ENCODE measurements around the gene PRAC1. TPM values are rescaled to one million over a fixed set of nuclear protein-coding genes. Genes with fewer than 3 reads are reported as not detected.

PRAC1 gene
- total RNA-seq, 1 experiment from 2014 or later, result not detected

- no peaks in the 10 kb centered on the region for H3K9me2 ChIP-seq (ENCODE audit: insufficient read depth)
- H3F3A ChIP-seq (ENCODE audit: insufficient read depth, low read depth), result no peaks in the 10 kb centered on the region
- no peaks in the 10 kb centered on the region for H3K9me3 ChIP-seq (ENCODE audit: insufficient read depth, low read depth)
- intact Hi-C loops (cut with micrococcal nuclease; ENCODE audit: unreplicated experiment), result no loop called here
- CTCF ChIA-PET, result interaction anchor here (0.7 kb wide), 1 partner anchor 196 kb away, joined by 3 read pairs; no protein-coding TSS in a partner anchor
- no peaks in the 10 kb centered on the region for H3K79me2 ChIP-seq (ENCODE audit: low read depth)
- no peaks in the 10 kb centered on the region for H3K36me3 ChIP-seq (ENCODE audit: low read depth)
- no peak overlapping the region for H3K4me2 ChIP-seq
- TF ChIP-seq CTCF (conservative IDR thresholded peaks at IDR 0.05) (no peak), EZH2 (IDR thresholded peaks at IDR 0.05; ENCODE audit: low read depth) (no peak)
- H2AFZ ChIP-seq, result no peak overlapping the region
- peaks cover 13% of the 10 kb centered on the region; the same call in 1 of the 2 replicates for H3K27me3 ChIP-seq (ENCODE audit: insufficient read depth, low read depth)
- H4K20me1 ChIP-seq (ENCODE audit: insufficient read depth), result no peaks in the 10 kb centered on the region
- POLR2A ChIA-PET (ENCODE audit: unreplicated experiment), result no interaction called here
- no peak overlapping the region for H3K27ac ChIP-seq
- H3K4me1 ChIP-seq (replicated peaks; ENCODE audit: insufficient read depth), result no peaks in the 10 kb centered on the region
- no TSS peak for BruUV-seq (replicated peaks)
- no peak overlapping the region for H3K4me3 ChIP-seq
- DNase-seq, result no peak
Observed at GRCh38 chr17:48693178-48693577, 29.1 kb downstream of the PRAC1 start.

GRCh38 chr17:48692049-48692448 lies 30.3 kb downstream of the PRAC1 start:
- Histone ChIP-seq H3K36me3 (ENCODE audit: low read depth) (no peaks in the 10 kb centered on the region), H3K79me2 (ENCODE audit: low read depth) (no peaks in the 10 kb centered on the region), H3F3A (ENCODE audit: insufficient read depth, low read depth) (no peaks in the 10 kb centered on the region), H3K9me2 (ENCODE audit: insufficient read depth) (no peaks in the 10 kb centered on the region), H3K4me2 (no peak overlapping the region), H2AFZ (no peak overlapping the region), H3K27ac (no peak overlapping the region), H3K4me3 (no peak overlapping the region), H3K4me1 (replicated peaks; ENCODE audit: insufficient read depth) (no peaks in the 10 kb centered on the region), H3K9me3 (ENCODE audit: insufficient read depth, low read depth) (no peaks in the 10 kb centered on the region), H4K20me1 (ENCODE audit: insufficient read depth) (no peaks in the 10 kb centered on the region), H3K27me3 (ENCODE audit: insufficient read depth, low read depth) (peaks cover 13% of the 10 kb centered on the region; the same call in 1 of the 2 replicates)
- no peak for DNase-seq
- intact Hi-C loops (cut with micrococcal nuclease; ENCODE audit: unreplicated experiment), result no loop called here
- ChIA-PET CTCF (no interaction called here), POLR2A (ENCODE audit: unreplicated experiment) (no interaction called here)
- no TSS peak for BruUV-seq (replicated peaks)
- no peak for TF ChIP-seq EZH2 (IDR thresholded peaks at IDR 0.05; ENCODE audit: low read depth)
- no peak for TF ChIP-seq CTCF (conservative IDR thresholded peaks at IDR 0.05)

GRCh38 chr17:48690655-48691054 lies 31.7 kb downstream of the PRAC1 start:
- POLR2A ChIA-PET (ENCODE audit: unreplicated experiment), result no interaction called here

More at GRCh38 chr17:48690655-48691054, 31.7 kb downstream of the PRAC1 start:
- no peaks in the 10 kb centered on the region for H3K36me3 ChIP-seq (ENCODE audit: low read depth)
- BruUV-seq (replicated peaks), result no TSS peak
- no peaks in the 10 kb centered on the region for H3K4me1 ChIP-seq (replicated peaks; ENCODE audit: insufficient read depth)
- peaks cover 13% of the 10 kb centered on the region; the same call in 1 of the 2 replicates for H3K27me3 ChIP-seq (ENCODE audit: insufficient read depth, low read depth)
- no peaks in the 10 kb centered on the region for H3K79me2 ChIP-seq (ENCODE audit: low read depth)
- no peak overlapping the region for H2AFZ ChIP-seq
- no peak for TF ChIP-seq EZH2 (IDR thresholded peaks at IDR 0.05; ENCODE audit: low read depth)
- TF ChIP-seq CTCF (conservative IDR thresholded peaks at IDR 0.05), result no peak
- H4K20me1 ChIP-seq (ENCODE audit: insufficient read depth), result no peaks in the 10 kb centered on the region
- no peak overlapping the region for H3K27ac ChIP-seq
- CTCF ChIA-PET, result interaction anchor here (0.6 kb wide), 1 partner anchor 42 kb away, joined by 4 read pairs; no protein-coding TSS in a partner anchor
- DNase-seq, result no peak
- no peaks in the 10 kb centered on the region for H3F3A ChIP-seq (ENCODE audit: insufficient read depth, low read depth)
- no peak overlapping the region for H3K4me3 ChIP-seq
- H3K4me2 ChIP-seq, result no peak overlapping the region
- intact Hi-C loops (cut with micrococcal nuclease; ENCODE audit: unreplicated experiment), result no loop called here
- H3K9me3 ChIP-seq (ENCODE audit: insufficient read depth, low read depth), result no peaks in the 10 kb centered on the region
- no peaks in the 10 kb centered on the region for H3K9me2 ChIP-seq (ENCODE audit: insufficient read depth)
